ENCODE results near the gene DEK. TPM values are rescaled to one million over a fixed set of nuclear protein-coding genes. Genes with fewer than 3 reads are reported as not detected.

The DEK gene
- total RNA-seq, 1 donor from 2014 or later = 197 TPM

- H3K4me3 ChIP-seq (ENCODE audit: low read depth, low read length) = no peak overlapping the region
- no peak for TF ChIP-seq CTCF (conservative IDR thresholded peaks at IDR 0.05; ENCODE audit: low read depth, low read length)
- DNase-seq (ENCODE audit: low read depth) = no peak
Observed at GRCh38 chr6:18265787-18266522, 1.6 kb upstream of the DEK start.

- peak overlapping the region; percentile 96 for H3K4me3 ChIP-seq (ENCODE audit: low read depth, low read length)
- TF ChIP-seq CTCF (conservative IDR thresholded peaks at IDR 0.05; ENCODE audit: low read depth, low read length) = no peak
- DNase-seq (ENCODE audit: low read depth) = no peak
Observed at GRCh38 chr6:18264923-18265377, 620 bp upstream of the DEK start.

GRCh38 chr6:18263418-18264218 is 712 bp downstream of the DEK start:
- no peak for DNase-seq (ENCODE audit: low read depth)

GRCh38 chr6:18262702-18263417 is 1.5 kb downstream of the DEK start:
- DNase-seq (ENCODE audit: low read depth) = no peak
- peak overlapping the region; percentile 96 for H3K4me3 ChIP-seq (ENCODE audit: low read depth, low read length)
- no peak for TF ChIP-seq CTCF (conservative IDR thresholded peaks at IDR 0.05; ENCODE audit: low read depth, low read length)

More at GRCh38 chr6:18263418-18264218, 712 bp downstream of the DEK start:
- no peak for TF ChIP-seq CTCF (conservative IDR thresholded peaks at IDR 0.05; ENCODE audit: low read depth, low read length)
- peak overlapping the region; percentile 96 for H3K4me3 ChIP-seq (ENCODE audit: low read depth, low read length)

GRCh38 chr6:18261877-18262276 is 2.5 kb downstream of the DEK start:
- no peak for DNase-seq (ENCODE audit: low read depth)
- no peak for TF ChIP-seq CTCF (conservative IDR thresholded peaks at IDR 0.05; ENCODE audit: low read depth, low read length)
- H3K4me3 ChIP-seq (ENCODE audit: low read depth, low read length) = no peak overlapping the region

- H3K4me3 ChIP-seq (ENCODE audit: low read depth, low read length) = no peak overlapping the region
- peak; percentile 9 for TF ChIP-seq CTCF (conservative IDR thresholded peaks at IDR 0.05; ENCODE audit: low read depth, low read length)
Observed at GRCh38 chr6:18260448-18261106, 3.8 kb downstream of the DEK start.

More at GRCh38 chr6:18260448-18261106, 3.8 kb downstream of the DEK start:
- no peak for DNase-seq (ENCODE audit: low read depth)
